Astrocyte (in vitro differentiated cells and primary cell): ENCODE results near the gene USP50. TPM values are rescaled to one million over a fixed set of nuclear protein-coding genes. Genes with fewer than 3 reads are reported as not detected.

Source experiments
- DNase-seq: peaks from one replicate; pipeline ENCODE4 v3.0.0-alpha.2; 2010; ENCODE audit warnings: low read depth
- FAIRE-seq: peaks from 2 replicates; lab custom pipeline; 2011; peaks lifted over from hg19 to GRCh38; lab: Jason Lieb, UNC
- H2AFZ ChIP-seq: 2 replicates; pipeline ENCODE4 v1.6.0; 2012; ENCODE audit warnings: low read depth, low read length, inconsistent platforms
- H3K27ac ChIP-seq: 2 replicates; pipeline ENCODE4 v1.5.1; 2011; ENCODE audit warnings: low read depth, low read length, inconsistent platforms
- H3K27me3 ChIP-seq: 2 replicates; pipeline ENCODE4 v1.6.0; 2011; ENCODE audit warnings: low read length, inconsistent platforms; ENCODE audit not compliant: insufficient read depth
- H3K36me3 ChIP-seq: 2 replicates; pipeline ENCODE4 v1.5.1; 2011; ENCODE audit warnings: low read length, inconsistent platforms; ENCODE audit not compliant: insufficient read depth
- H3K4me1 ChIP-seq: 2 replicates; pipeline ENCODE4 v1.5.1; 2011; ENCODE audit warnings: low read length, inconsistent platforms; ENCODE audit not compliant: insufficient read depth
- H3K4me2 ChIP-seq: 2 replicates; pipeline ENCODE4 v1.6.0; 2012; ENCODE audit warnings: low read length, inconsistent platforms
- H3K4me3 ChIP-seq: 2 replicates; pipeline ENCODE4 v1.5.1; 2011; ENCODE audit warnings: low read depth, mild to moderate bottlenecking, low read length, inconsistent platforms; ENCODE audit not compliant: insufficient read depth
- H3K79me2 ChIP-seq: 2 replicates; pipeline ENCODE4 v1.6.0; 2012; ENCODE audit warnings: mild to moderate bottlenecking, low read length, inconsistent platforms; ENCODE audit not compliant: insufficient read depth
- H3K9ac ChIP-seq: 2 replicates; pipeline ENCODE4 v1.6.0; 2012; ENCODE audit warnings: mild to moderate bottlenecking, low read length, inconsistent platforms
- H3K9me3 ChIP-seq: 2 replicates; pipeline ENCODE4 v1.5.1; 2012; ENCODE audit warnings: low read depth, mild to moderate bottlenecking, low read length, inconsistent platforms; ENCODE audit not compliant: insufficient read depth
- H4K20me1 ChIP-seq: 2 replicates; pipeline ENCODE4 v1.6.0; 2012; ENCODE audit warnings: low read length, inconsistent platforms; ENCODE audit not compliant: insufficient read depth
- H3K27ac Mint-ChIP-seq: one replicate; pipeline ENCODE4 v1.8.0; 2021; ENCODE audit warnings: mild to moderate bottlenecking, mixed read lengths; ENCODE audit not compliant: unreplicated experiment
- H3K27me3 Mint-ChIP-seq: one replicate; pipeline ENCODE4 v1.8.0; 2021; ENCODE audit warnings: low read depth, mixed read lengths; ENCODE audit not compliant: unreplicated experiment
- H3K36me3 Mint-ChIP-seq: one replicate; pipeline ENCODE4 v1.8.0; 2021; ENCODE audit warnings: low read depth, mixed read lengths; ENCODE audit not compliant: unreplicated experiment
- H3K4me1 Mint-ChIP-seq: one replicate; pipeline ENCODE4 v1.8.0; 2021; ENCODE audit warnings: low read depth, mixed read lengths; ENCODE audit not compliant: unreplicated experiment
- H3K4me3 Mint-ChIP-seq: one replicate; pipeline ENCODE4 v1.8.0; 2021; ENCODE audit warnings: mild to moderate bottlenecking, moderate library complexity, mixed read lengths; ENCODE audit not compliant: unreplicated experiment
- H3K9me3 Mint-ChIP-seq: one replicate; pipeline ENCODE4 v1.8.0; 2021; ENCODE audit warnings: mild to moderate bottlenecking, mixed read lengths; ENCODE audit not compliant: unreplicated experiment
- CTCF ChIP-seq: IDR thresholded peaks from 2 replicates; pipeline ENCODE4 v1.5.1; 2011; ENCODE audit warnings: low read depth, mild to moderate bottlenecking, inconsistent platforms, low read length, moderate library complexity; ENCODE audit not compliant: insufficient read depth
- EZH2 ChIP-seq: IDR thresholded peaks from 2 replicates; pipeline ENCODE4 v1.6.1; 2012; ENCODE audit warnings: mild to moderate bottlenecking, low read length, inconsistent platforms; ENCODE audit not compliant: insufficient read depth
- total RNA-seq: library from RNA; stranded (reverse); gene quantifications from 2 replicates; pipeline ENCODE4 v1.2.1, GENCODE V29; 2021

USP50 gene
- total RNA-seq, 1 donor from 2014 or later = 0.34 TPM

- Histone ChIP-seq H3K27ac (no peak overlapping the region), H3K36me3 (peaks cover 38% of the 10 kb centered on the region), H3K4me2 (no peak overlapping the region), H3K79me2 (no peaks in the 10 kb centered on the region), H3K4me3 (no peak overlapping the region), H3K9ac (no peak overlapping the region), H3K27me3 (no peaks in the 10 kb centered on the region), H4K20me1 (no peaks in the 10 kb centered on the region), H2AFZ (no peak overlapping the region), H3K4me1 (no peaks in the 10 kb centered on the region), H3K9me3 (no peaks in the 10 kb centered on the region)
- TF ChIP-seq CTCF = no peak
- no peak for TF ChIP-seq EZH2
- Mint-ChIP-seq H3K27me3 (no peaks in the 10 kb centered on the region), H3K4me1 (no peaks in the 10 kb centered on the region), H3K9me3 (no peaks in the 10 kb centered on the region), H3K27ac (no peak overlapping the region), H3K36me3 (peaks cover 12% of the 10 kb centered on the region), H3K4me3 (no peak overlapping the region)
- no peak for FAIRE-seq
- DNase-seq = no peak
Observed at GRCh38 chr15:50487287-50487686, 59.2 kb downstream of the USP50 start.

GRCh38 chr15:50485389-50485788 is 61.1 kb downstream of the USP50 start:
- TF ChIP-seq EZH2 = no peak
- no peak for TF ChIP-seq CTCF
- H3K4me3 Mint-ChIP-seq = no peak overlapping the region
- no peak overlapping the region for H3K27ac Mint-ChIP-seq
- DNase-seq (no peak), FAIRE-seq (no peak)
- H3K27me3 Mint-ChIP-seq = no peaks in the 10 kb centered on the region
- H3K9me3 Mint-ChIP-seq = no peaks in the 10 kb centered on the region
- no peaks in the 10 kb centered on the region for H3K9me3 ChIP-seq
- H3K27ac ChIP-seq = no peak overlapping the region
- no peaks in the 10 kb centered on the region for H3K79me2 ChIP-seq
- no peak overlapping the region for H3K9ac ChIP-seq
- H2AFZ ChIP-seq = no peak overlapping the region
- H3K4me1 ChIP-seq = no peaks in the 10 kb centered on the region
- H3K36me3 Mint-ChIP-seq = peaks cover 17% of the 10 kb centered on the region
- H4K20me1 ChIP-seq = no peaks in the 10 kb centered on the region
- H3K27me3 ChIP-seq = no peaks in the 10 kb centered on the region
- no peak overlapping the region for H3K4me2 ChIP-seq
- no peaks in the 10 kb centered on the region for H3K4me1 Mint-ChIP-seq
- no peak overlapping the region for H3K4me3 ChIP-seq
- H3K36me3 ChIP-seq = peaks cover 43% of the 10 kb centered on the region

GRCh38 chr15:50484781-50485180 is 61.7 kb downstream of the USP50 start:
- no peak overlapping the region for H2AFZ ChIP-seq
- Mint-ChIP-seq H3K27ac (no peak overlapping the region), H3K27me3 (no peaks in the 10 kb centered on the region), H3K4me1 (no peaks in the 10 kb centered on the region), H3K36me3 (peaks cover 17% of the 10 kb centered on the region), H3K9me3 (no peaks in the 10 kb centered on the region), H3K4me3 (no peak overlapping the region)
- no peak overlapping the region for H3K27ac ChIP-seq
- H3K4me2 ChIP-seq = no peak overlapping the region
- TF ChIP-seq EZH2 = no peak
- TF ChIP-seq CTCF = no peak
- no peak for DNase-seq
- no peak for FAIRE-seq
- H3K27me3 ChIP-seq = no peaks in the 10 kb centered on the region
- no peaks in the 10 kb centered on the region for H3K79me2 ChIP-seq
- H3K9me3 ChIP-seq = no peaks in the 10 kb centered on the region
- peaks cover 39% of the 10 kb centered on the region for H3K36me3 ChIP-seq
- H3K9ac ChIP-seq = no peak overlapping the region
- H3K4me3 ChIP-seq = no peak overlapping the region
- H3K4me1 ChIP-seq = no peaks in the 10 kb centered on the region
- H4K20me1 ChIP-seq = no peaks in the 10 kb centered on the region
